GM21529 (cell line): Measurements from ENCODE around the gene PRKCZ.

ENCODE experiments used
- ATAC-seq: cut with Tn5 transposase; IDR thresholded peaks from one replicate; pipeline ENCODE4 v1.9.1; 2021; ENCODE audit not compliant: unreplicated experiment

Gene PRKCZ

DNA sequence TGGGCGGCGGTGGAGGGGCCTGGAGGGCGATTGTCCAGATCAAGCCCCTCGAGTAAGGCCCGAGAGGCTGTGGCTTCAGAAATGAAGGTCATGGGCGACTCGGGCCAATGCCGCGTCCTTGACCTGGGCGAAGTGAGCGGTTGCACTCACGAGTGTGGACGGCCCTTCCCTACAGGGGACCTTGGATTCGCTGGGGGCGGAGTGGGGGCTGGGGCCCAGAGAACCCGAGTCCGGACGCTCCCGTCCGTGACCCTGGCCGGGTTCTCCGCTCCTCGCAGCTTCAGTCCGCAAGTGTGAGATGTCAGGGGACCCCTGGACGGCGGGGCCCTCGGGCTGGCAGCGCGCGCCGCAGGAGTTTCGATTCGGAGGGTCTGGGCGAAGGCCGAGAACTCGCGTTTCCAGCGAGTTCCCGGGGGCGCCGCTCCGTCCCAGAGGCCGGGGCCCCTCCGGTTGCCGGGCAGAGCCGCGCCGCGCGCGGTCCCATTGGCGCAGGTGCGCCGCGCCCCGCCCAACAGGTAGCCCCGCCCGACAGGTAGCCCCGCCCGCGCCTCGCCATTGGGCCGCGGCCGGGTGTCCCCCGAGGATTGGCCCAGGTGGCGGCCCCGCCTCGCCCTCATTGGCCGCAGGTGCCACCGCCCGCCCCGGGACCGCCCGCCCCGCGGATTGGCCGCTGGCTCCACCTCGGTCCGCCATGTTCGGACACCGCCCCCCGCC lies at the start of gene PRKCZ:
TSS of gene PRKCZ (plus strand) at position 694 of the 714 bp plus-strand sequence. CDS start 220 bp downstream, outside the sequence.
- peak; percentile 60 for ATAC-seq

DNA sequence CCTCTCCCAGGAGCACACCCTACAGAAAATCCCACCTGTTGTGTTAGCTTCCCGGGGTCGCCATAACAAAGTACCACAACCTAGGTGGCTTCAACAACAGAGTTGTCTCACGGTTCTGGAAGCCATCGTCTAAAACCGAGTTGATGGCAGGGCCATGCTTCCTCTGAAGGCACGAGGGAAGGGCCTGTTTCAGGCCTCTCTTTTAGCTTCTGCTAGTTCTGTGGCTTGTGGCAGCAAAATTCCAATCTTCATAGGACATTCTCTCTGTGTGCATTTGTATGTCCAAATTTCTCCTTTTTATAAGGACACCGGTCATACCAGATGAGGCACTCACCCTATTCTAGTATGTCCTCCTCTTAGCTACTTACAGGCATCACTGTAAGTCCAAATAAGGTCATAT lies 49.8 kb upstream of the PRKCZ start:
- ATAC-seq: no peak

DNA sequence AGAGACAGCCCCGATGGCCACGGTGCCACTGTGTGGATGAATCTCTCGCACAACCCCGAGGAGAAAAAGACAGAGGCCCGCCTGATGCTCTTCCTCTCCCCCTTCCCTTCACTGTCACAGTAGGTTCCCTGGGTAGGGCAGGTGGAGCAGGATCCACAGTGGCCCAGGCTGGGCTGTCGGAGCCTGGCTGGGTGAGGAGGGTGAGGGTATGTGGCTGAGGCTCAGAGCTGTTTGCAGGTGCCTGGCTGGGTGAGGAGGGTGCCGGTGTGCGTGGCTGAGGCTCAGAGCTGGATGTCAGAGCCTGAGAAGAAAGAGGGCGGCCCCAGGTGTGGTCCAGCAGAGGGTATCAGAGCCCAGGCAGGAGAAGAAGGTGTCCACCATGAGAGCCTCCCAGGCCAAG lies 49.4 kb upstream of the PRKCZ start:
- ATAC-seq: no peak

DNA sequence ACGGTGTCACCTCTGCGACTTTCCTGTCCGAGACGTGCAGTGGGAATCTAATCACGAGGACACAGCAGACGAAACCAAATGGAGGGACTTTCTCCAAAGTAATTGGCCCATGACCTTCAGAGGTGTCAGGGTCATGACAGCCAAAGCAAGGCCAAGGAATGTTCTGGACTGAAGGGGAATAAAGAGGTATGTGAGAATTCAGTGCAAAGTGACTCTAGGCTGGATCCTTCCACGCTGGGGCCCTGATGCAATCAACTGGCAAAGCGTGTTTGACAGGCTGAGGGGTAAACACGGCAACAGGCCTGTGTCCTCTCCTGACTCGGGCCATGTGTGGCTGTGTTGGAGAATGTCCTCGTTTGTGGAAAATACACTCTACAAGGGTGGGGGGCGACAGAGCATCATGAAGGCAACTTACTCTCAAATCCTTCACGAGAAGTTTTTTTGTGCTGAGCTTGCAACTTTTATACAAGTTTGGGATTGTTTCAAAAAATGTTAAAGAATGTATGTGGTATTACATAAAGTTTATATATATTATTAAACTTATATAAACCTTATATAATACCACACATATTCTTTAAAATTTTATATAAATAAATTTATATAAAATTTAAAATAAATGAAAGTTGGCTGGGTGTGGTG lies 48.3 kb upstream of the PRKCZ start:
- no peak for ATAC-seq

DNA sequence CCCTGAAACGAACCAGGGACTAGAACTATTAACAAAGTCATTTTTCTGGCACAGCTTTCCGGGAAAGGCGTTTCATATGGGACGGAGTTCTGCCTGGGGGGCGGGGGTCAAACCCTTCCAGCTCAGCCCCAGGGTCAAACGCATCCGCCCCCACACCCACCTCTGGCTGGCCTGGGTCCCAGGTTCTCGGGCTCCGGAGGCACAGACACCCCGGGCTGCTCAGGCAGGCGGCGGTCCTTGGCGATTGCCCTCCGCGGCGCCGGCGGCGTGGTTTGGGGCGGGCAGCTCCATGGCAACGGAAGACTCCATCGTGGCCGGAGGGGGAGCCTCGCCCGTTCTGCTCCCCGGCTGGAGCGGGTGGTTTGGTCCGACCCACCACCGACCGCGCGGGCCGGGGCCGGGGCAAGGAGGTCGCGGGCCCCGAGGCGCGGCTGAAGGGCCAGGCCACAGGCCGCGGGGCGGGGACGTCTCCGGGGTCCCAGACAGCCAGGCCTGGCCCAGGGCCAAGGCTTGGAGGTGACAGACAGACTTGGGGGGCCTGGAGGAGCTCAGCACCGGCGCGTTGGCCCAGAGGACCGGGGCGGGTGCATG lies 46.6 kb upstream of the PRKCZ start, which contains the start of gene CFAP74:
TSS of gene CFAP74 (minus strand) at position 246 of the 591 bp plus-strand sequence. CDS start 12,830 bp downstream, outside the sequence.
- ATAC-seq: no peak

DNA sequence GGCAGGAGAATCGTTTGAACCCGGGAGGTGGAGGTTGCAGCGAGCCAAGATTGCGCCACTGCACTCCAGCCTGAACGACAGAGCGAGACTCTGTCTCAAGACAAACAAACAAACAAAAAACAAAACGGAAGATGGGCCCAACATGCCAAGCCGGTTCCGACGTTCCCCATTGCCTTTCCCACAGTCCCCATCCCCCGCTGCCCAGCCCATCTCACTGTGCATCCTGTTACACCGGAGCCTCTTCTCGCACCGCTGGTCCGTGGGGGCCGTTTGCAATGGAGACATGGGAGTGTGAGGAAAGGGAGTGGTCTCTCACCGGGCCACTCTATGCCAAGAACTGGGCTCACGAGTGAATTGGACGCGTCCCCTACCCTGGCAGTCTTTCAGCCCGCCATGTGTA lies 45.4 kb upstream of the PRKCZ start:
- no peak for ATAC-seq

DNA sequence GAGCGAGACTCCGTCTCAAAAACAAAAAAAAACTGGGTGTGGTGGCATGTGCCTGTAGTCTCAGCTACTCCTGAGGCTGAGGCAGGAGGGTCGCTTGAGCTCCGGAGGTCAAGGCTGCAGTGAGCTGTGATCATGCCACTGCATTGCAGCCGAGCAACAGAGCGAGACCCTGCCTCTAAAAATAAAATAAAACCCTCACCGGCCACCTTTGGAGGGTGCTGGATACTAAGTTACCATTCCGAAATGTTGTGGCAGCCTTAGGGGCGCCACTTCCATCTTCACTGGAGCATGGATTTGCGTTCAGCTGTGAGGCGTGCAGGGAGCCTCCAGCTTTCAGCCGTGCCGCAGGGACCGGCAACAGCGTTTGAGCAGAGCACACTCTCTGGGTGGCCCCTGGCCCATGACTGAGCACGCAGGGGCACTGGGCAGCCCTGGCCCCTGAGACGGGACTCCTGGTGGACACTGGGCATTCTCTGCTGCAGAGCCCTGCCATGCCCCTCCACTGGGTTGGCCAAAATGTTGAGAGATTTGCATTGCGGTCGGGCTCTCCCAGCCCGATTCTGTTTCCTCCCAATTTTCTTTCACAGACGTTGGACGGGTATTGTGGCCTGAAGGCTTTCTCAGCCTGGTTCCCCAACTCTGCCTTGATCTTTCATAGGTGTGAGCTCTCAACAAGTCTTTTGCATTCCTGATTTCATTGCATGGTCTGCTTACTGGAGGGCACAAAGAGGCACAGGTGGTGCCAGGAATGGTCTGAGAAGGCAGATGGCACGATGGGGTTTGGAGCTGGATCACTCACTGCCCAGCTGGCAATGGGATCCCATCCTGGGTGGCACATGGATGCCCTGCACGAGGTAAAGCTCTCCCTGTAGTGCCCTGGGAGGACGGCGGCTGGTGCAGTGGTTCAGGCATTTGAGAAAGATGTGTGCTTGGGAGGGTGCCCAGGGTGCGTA lies 40.8 kb upstream of the PRKCZ start:
- ATAC-seq: no peak

DNA sequence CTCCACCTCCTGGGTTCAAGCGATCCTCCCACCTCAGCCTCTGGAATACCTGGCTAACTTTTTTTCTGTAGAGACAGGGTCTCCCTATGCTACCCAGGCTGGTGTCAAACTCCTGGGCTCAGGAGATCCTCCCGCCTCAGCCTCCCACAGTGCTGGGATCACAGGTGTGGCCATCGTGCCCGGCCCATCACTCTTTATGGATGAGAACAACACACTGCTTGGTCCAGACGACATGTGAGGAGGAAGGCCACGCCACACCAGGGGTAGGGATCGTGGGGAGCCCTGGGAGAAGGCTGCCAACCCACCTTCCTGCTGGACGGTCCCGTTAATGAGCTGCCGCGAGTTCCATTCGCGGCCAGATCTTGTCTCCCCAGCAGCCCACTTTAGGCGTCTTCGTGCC lies 36.0 kb upstream of the PRKCZ start:
- no peak for ATAC-seq

DNA sequence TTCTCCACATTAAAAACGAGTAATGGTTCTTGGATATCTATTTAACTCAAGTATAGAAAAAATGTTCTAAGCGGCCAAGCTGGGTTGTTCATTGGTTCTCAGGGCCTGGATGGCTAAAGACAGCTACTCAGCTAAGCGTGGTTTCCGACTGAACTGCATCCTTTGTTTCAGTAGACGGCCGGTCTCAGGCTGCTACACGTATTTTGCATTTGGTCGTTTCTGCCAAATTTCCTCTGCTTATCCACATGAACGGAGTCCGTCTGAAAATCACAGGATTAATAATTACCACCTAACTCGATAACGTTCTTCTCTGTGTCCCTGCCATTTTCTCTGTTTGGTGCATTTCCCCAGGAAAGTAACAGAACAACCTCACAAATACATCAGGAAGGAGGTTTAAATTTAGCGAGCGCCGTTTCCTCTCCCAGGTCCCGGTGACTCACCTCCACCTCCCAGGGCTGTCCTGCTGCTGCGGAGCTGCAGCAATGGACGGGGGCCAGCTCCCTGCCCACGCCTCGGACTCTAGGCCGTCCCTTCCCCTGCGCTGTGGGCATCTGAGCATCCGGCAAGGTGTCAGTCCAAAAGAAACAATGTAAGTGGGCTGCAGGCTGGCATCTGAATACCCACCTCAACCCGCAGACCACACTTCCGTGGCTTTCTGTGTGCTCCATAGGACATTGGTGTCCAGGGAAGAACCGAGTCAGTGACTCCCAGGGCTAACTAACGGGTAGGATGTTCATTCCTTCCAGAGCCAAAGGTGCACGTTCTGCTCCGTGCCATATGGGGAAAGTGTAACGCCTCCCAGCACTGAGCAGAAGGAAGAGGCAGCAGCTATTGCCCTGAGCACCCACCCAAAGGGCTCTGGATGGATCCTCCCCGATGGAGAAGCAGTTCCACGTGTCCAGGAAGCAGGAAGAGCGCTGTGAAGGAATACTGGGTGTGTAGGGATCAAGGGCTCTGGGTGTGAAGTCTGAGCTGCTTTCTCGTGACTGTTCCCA lies 35.2 kb upstream of the PRKCZ start:
- ATAC-seq: no peak

DNA sequence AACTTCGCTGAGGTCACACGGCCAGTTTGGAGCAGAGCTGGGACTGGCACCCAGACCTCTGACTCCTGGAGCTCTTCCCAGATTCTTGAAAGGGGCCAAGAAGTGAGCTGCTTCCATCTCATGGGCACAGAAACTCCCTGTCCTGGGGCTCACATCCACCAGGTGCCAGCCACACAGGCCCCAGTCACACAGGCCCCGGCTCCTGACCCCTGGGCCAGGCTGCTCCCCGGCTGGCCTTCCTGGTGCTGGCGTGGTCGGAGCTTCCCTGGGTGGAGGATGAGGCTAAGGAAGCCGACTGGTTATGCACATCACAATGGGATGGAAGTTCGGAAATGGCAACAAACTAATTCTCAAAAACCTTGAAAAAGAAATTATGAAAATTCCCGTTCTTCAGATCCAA lies 34.1 kb upstream of the PRKCZ start:
- ATAC-seq: no peak

DNA sequence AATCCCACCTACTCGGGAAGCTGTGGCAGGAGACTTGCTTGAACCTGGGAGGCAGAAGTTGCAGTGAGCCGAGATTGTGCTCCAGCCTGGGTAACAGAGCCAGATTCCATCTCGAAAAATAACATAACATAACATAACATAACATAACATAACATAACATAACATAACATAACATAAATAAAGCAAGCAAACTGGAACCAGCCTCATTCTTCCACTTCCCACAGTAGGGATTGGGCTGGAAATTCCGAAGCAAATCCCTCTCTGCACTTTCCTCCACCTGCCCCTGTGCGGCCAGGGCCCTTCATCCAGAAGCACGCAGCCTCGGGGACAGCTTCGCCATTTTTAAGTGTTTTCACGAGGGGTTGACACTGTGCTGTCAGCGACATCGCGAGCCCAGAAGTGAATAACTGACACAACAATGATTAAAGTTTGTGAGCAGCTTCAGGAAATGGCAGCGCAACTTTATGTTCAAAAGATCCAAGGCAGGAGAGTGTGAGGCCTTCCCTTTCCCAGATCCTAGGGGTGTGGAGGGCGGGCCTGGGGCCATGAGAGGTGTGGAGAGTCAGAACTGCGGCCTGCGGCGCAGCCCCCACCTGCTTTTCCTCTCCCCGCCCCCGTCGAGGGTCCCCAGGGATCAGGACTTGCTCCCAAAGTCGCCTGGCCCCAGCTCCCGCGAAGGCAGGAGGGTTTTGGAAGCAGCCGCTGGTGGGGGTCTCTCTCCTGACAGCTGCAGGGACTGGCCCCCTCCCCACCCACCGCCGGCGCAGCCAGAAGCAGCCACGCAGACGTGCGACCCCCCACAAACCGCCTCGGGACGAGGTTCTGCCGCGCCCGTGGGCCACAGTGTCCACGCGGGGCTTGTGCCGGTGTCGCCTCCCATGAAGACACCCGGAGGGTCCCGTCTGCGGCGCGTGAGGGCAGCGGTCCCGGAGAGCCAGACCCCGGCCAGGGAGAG lies 31.7 kb upstream of the PRKCZ start:
- ATAC-seq: no peak

DNA sequence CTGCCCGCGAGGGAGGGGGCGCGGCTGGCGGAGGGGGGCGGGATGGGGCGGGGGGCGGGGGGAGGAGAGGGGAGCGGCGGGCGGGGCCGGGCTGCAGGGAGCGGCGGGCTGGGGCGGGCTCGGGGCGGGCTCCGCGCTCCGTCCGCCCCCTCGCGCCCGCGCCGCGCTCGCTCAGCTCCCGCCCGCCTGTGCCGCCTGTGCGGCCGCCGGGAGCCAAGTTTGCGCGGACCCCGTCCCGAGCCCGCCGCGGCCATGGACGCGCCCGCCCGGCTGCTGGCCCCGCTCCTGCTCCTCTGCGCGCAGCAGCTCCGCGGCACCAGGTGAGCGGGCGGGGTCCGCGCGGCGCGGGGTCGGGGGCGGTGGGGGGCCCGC lies 31.1 kb upstream of the PRKCZ start, which contains the start of gene GABRD:
TSS of gene GABRD (plus strand) at position 174 of the 372 bp plus-strand sequence. CDS start at position 253, 79 bp downstream.
- ATAC-seq: no peak

DNA sequence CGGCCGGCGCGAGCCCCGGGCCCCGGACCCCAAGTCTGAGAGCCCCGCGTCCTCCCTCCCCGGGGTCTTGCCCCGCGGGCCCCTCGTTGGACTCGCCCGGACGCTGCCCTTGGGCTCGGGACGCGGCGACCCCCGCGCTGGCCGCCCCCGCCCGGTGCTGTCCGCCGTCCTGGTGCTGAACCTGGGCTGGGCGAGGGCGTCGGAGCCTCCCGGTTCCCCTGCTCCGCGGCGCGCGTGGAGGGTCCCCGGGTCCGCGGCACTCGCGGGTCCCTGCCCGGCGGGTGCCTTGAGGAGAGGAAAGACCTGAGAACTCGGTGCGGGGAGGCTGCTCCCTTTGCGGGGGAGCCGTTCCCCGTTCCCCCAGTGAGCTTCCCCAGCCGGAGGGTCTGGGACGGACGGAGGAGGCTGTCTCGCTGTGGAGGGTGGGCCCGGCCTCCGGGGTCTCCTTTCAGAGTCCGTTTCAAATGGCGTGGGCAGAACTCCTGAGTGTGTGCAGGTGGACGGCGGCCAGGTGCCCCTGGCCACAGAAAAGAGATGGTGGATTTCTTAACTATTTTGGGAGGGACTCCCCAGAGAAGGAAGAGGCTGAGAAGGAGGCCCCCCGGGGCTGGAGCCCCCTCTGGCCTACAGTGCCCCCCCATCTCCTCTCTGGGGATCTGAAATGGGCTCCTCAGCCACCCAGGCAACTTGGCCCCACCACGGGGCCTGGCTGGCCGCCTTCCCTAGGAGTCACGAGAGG lies 30.5 kb upstream of the PRKCZ start:
- ATAC-seq: no peak

DNA sequence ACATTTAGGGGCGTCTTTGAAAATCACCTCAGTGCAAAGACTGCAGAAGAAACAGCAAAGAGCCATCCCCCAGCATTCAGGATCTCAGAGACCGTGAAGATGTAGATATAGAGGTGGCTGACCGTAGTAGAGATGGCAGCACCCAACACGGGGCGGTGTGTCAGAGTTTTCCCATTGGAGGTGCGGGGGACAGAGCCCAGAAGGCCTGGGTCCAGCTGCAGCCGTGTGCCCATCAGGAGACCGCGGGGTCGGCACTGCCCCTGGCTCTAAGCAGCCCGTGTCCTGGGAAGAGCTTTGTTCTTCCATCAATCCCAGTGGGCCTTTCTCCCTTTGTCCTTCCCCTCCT lies 29.9 kb upstream of the PRKCZ start:
- no peak for ATAC-seq

DNA sequence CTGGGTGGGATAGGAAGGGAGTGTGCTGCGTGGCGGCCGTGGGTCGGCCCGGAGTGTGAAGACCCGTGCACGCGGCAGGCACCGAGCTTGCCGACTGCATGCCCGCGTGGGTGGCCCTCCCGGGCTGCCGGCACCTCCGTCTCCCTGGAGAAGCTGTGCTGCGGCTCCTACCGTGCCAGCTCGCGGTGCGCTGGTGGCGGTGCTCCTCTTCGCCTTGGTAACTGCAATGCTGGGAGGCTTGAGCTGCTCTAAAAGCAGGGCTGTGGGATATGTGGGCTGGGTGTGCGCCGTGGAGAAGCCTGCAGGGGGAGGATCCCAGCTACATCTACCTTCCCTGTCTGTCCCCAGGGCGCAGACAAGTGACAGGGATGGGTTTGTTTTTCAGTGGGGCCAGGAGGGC lies 28.7 kb upstream of the PRKCZ start:
- no peak for ATAC-seq

DNA sequence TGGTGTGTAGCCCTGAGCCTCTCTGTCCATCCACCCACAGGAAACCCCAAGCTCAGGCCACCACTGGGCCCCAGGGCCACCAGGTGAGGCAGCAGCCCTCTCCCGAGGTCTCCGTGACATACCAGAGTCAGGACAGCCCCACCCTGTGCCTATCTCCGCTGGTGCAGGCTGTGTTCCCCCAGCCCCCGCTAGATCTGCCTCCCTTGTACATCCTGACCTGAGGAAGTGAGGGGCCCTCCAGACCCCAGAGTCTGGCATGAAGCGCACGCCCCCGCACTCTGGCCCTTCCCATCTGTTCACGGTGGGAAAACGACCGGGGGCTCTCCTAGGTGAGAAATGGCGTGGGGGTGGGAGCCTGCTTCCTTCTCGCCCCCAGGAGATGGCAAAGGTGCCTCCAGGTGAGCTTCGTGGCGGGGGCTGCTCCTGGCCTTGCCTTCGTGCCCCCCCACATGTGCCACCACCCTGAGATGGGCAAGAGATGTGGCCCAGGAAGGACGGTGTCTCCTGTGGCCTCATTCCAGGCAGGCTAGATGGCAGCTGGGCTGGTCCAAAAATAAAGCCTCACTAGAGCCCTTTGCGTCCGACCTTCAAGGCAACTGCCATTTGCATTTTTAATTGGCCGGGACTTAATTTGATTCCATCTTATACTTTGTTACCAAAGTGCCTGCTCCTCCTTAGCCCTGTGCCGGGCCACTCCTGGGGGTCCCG lies 28.0 kb upstream of the PRKCZ start:
- no peak for ATAC-seq

DNA sequence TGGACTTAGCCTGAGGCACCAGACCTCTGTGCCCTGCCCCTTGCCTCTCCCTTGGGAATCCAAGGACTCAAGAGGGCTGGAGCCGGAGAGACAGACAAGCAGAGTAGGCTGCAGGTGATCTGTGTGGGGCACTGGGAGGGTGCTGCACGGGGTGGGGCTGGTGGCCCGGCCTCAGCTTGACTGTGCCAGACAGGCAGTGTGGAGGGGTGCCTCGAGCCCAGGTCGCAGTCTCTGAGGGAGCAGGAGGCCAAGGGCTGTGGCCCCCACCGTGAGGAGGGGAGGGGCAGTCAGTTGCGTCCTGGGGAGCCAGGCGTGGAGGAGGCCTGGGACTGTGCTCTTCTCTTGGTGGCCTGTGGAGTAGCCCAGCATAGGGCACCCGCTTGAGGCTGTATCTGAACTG lies 27.0 kb upstream of the PRKCZ start:
- no peak for ATAC-seq

DNA sequence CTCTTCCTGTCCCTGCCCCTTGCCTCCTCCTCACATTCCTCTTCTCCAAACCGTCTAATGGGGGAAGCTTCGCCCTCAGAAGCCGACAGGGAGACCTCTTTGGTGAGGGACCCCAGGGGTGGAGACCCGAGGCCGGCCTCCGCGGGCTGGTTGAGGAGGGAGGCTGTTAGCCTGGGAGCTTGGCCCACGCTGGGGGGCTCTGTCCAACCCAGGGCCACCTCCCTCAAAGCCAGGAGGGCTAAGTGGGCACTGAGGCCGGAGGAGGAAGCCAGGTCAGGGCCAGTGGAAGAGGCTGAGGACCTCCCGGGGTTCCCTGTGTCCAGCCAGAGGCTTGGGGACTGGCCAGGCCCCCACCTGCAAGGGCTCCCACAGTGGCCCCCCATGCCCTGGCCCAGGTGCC lies 25.8 kb upstream of the PRKCZ start:
- ATAC-seq: no peak
